Fibroblast of skin of left quadriceps (primary cell): ENCODE data around the gene UNC13D.

Experiments used
- DNase-seq, 2 experiments: peaks; one replicate each; pipeline ENCODE4 v3.0.0-alpha.2; 2013; ENCODE audit warnings: low read depth in 2 of 2

The UNC13D gene

GRCh38 chr17:75850928-75851692 is 6.9 kb upstream of the UNC13D start:
- DNase-seq = no peak

- DNase-seq = no peak
Observed at GRCh38 chr17:75849724-75850123, 5.5 kb upstream of the UNC13D start.

- no peak for DNase-seq
Observed at GRCh38 chr17:75849279-75849646, 5.1 kb upstream of the UNC13D start.

GRCh38 chr17:75848523-75849278 is 4.5 kb upstream of the UNC13D start:
- no peak for DNase-seq

- DNase-seq = no peak
Observed at GRCh38 chr17:75847614-75848522, 3.7 kb upstream of the UNC13D start.

- no peak for DNase-seq
Observed at GRCh38 chr17:75846692-75847613, 2.7 kb upstream of the UNC13D start.

- no peak for DNase-seq
Observed at GRCh38 chr17:75845933-75846691, 1.9 kb upstream of the UNC13D start.

- DNase-seq = no peak
Observed at GRCh38 chr17:75845058-75845711, 981 bp upstream of the UNC13D start.

GRCh38 chr17:75844530-75845057 is 390 bp upstream of the UNC13D start:
- DNase-seq = no peak

- no peak for DNase-seq
Observed at GRCh38 chr17:75842963-75843576, 1.1 kb downstream of the UNC13D start.

GRCh38 chr17:75842411-75842810 is 1.8 kb downstream of the UNC13D start:
- DNase-seq = no peak

- no peak for DNase-seq
Observed at GRCh38 chr17:75840799-75841164, 3.4 kb downstream of the UNC13D start.

- no peak for DNase-seq
Observed at GRCh38 chr17:75839942-75840798, 4.0 kb downstream of the UNC13D start.

- DNase-seq = no peak
Observed at GRCh38 chr17:75838410-75838809, 5.8 kb downstream of the UNC13D start.

GRCh38 chr17:75837899-75838298 is 6.3 kb downstream of the UNC13D start:
- DNase-seq = no peak

- no peak for DNase-seq
Observed at GRCh38 chr17:75836605-75837004, 7.6 kb downstream of the UNC13D start.

GRCh38 chr17:75835654-75835987 is 8.6 kb downstream of the UNC13D start:
- no peak for DNase-seq

- DNase-seq = no peak
Observed at GRCh38 chr17:75834928-75835653, 9.1 kb downstream of the UNC13D start.
